Activated CD4-positive, alpha-beta memory T cell treated with anti-CD3 and anti-CD28 coated beads, Interleukin-2, amount 10 ng/mL, durations not matched to agents 7 days and 5 days (primary cell): ENCODE data around the gene WDFY2. TPM values are rescaled to one million over a fixed set of nuclear protein-coding genes. Genes with fewer than 3 reads are reported as not detected.
"Not testable (repeated sequence)": the region's sequence is repeated elsewhere in the genome, so short reads cannot be mapped to it uniquely, and the experiment has no call there.

Experiments
- CTCF ChIA-PET: fragments of 350-600 bp; sonication (Branson Sonifier 250); formaldehyde crosslinking; loops from one replicate; lab custom pipeline; 2021; ENCODE audit warnings: antibody characterized with exemption, inconsistent platforms; lab: Charles Lee
- POLR2A ChIA-PET: fragments of 350-600 bp; sonication (Branson Sonifier 250); formaldehyde crosslinking; loops from one replicate; lab custom pipeline; 2021; ENCODE audit warnings: antibody characterized with exemption; lab: Charles Lee
- DNase-seq: peaks from one replicate; pipeline ENCODE4 v3.0.0-alpha.2; 2020
- H3K27ac Mint-ChIP-seq: one replicate; pipeline ENCODE4 v1.8.0; 2021; ENCODE audit warnings: mild to moderate bottlenecking, mixed read lengths
- H3K27me3 Mint-ChIP-seq: one replicate; pipeline ENCODE4 v1.8.0; 2021; ENCODE audit warnings: mixed read lengths
- H3K36me3 Mint-ChIP-seq: one replicate; pipeline ENCODE4 v1.8.0; 2021; ENCODE audit warnings: low read depth, mixed read lengths
- H3K4me1 Mint-ChIP-seq: one replicate; pipeline ENCODE4 v1.8.0; 2021; ENCODE audit warnings: mixed read lengths
- H3K4me3 Mint-ChIP-seq: one replicate; pipeline ENCODE4 v1.8.0; 2021; ENCODE audit warnings: mild to moderate bottlenecking, mixed read lengths
- H3K9me3 Mint-ChIP-seq: one replicate; pipeline ENCODE4 v1.8.0; 2021; ENCODE audit warnings: mixed read lengths
- total RNA-seq, 2 experiments: library from RNA; stranded (reverse); gene quantifications; one replicate each; pipeline ENCODE4 v1.2.3, GENCODE V29; 2021

Gene WDFY2
- total RNA-seq, 2 experiments from 2014 or later: 12.2 to 14.1 TPM

DNA sequence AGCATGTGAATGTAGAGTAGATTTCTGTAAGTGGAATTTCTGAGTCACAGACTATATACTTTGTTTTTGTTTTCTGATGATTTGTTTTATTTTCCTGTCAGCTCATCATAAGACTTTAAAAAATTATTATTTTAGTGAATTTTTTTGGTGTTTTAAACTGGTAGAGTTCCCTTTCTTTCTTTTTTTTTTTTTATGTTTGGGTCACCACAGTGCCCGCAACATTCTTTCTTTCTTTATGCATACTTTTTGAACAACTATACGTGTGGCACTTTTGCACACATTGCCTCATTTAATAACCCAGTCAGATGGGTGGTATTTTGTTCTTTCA, 46.0 kb downstream of the WDFY2 start:
- CTCF ChIA-PET: no interaction called here
- no peak for DNase-seq
- POLR2A ChIA-PET: no interaction called here
- Mint-ChIP-seq H3K4me3 (no peak overlapping the region), H3K4me1 (peaks cover 10% of the 10 kb centered on the region), H3K27me3 (no peaks in the 10 kb centered on the region), H3K27ac (no peak overlapping the region), H3K36me3 (peaks cover 2% of the 10 kb centered on the region), H3K9me3 (peaks cover 2% of the 10 kb centered on the region)

DNA sequence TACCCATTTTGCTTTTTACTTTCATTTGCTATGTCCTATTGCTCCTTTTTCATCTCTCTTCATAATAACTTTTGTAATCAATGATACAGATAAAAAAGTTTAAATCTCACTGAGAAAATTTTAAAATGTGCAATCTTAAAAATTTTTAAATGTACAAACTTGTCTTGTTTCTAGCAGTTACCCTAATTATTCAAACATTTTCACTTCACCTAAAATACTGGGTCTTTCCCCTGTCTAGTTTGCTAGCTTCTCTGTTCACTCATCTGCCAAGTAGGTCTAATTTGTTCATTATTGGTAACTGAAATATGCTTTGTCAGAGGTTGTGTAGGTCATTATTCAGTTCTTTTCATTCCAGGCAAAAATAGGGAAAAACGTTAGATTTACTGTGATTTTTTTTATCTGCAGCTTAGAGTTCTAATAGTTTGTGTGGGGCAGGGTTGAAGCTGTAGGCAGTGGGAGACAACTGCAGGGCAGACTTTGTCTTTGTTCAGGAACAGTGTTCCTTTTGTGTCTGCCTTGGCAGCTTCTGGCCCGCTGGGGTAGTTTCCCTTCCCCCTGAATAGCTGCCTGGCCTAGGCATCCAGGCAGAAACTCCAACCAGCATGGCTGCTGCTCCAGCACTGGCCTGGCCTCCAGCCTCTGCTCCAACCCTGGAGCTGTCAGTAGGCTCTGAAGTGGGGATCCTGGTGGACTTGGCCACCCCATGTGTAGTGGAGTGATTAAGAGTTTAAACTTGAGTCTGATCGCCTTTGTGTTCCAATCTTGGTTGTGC, 48.5 kb downstream of the WDFY2 start:
- no peaks in the 10 kb centered on the region for H3K27me3 Mint-ChIP-seq
- H3K27ac Mint-ChIP-seq: no peak overlapping the region
- CTCF ChIA-PET: interaction anchor here (2.0 kb wide), 1 partner anchor 165 kb away, joined by 5 read pairs; no protein-coding TSS in a partner anchor
- H3K36me3 Mint-ChIP-seq: peaks cover 2% of the 10 kb centered on the region
- H3K4me1 Mint-ChIP-seq: peaks cover 21% of the 10 kb centered on the region
- H3K4me3 Mint-ChIP-seq: no peak overlapping the region
- POLR2A ChIA-PET: interaction anchor here (2.3 kb wide), 1 partner anchor 180 kb away, joined by 5 read pairs; the partner anchor contains the start of gene INTS6
- no peak for DNase-seq
- peaks cover 2% of the 10 kb centered on the region for H3K9me3 Mint-ChIP-seq

DNA sequence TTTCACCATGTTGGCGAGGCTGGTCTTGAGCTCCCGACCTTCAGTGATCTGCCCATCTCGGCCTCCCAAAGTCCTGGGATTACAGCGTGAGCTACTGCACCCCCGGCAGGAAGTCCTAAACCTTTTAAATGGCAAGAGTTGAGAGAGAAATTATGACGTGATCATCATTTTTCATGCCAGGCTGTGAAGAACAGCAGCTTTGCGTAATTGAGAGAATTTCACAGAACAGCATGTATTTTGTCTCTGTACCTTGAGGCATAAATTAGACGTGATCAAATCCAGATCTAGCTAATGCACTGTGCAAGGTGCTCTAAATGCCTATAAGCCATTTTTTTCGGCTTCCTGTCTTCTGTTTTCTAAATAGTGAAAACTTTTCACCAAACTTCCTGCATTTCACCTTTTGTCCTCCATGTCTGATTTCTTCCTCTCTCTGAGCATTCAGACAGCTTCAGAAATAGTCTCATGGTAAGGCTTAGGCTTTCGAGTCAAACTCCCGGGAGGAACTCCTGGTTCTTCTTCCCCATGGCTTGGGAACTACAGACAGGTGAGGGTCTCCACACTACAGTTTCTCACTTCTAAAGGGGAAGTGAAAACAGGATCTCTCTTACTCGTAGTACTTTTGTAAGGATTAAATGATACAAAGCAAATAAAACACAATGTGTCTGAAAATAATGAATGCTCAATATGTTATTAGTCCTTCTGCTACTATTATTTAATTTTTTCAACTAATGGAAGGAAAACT, 51.0 kb downstream of the WDFY2 start:
- POLR2A ChIA-PET: interaction anchor here (1.2 kb wide), 1 partner anchor 181 kb away, joined by 3 read pairs; no protein-coding TSS in a partner anchor
- CTCF ChIA-PET: no interaction called here
- Mint-ChIP-seq H3K27ac (no peak overlapping the region), H3K4me3 (no peak overlapping the region), H3K27me3 (no peaks in the 10 kb centered on the region), H3K4me1 (peaks cover 21% of the 10 kb centered on the region), H3K9me3 (peaks cover 2% of the 10 kb centered on the region), H3K36me3 (peaks cover 2% of the 10 kb centered on the region)
- DNase-seq: no peak

DNA sequence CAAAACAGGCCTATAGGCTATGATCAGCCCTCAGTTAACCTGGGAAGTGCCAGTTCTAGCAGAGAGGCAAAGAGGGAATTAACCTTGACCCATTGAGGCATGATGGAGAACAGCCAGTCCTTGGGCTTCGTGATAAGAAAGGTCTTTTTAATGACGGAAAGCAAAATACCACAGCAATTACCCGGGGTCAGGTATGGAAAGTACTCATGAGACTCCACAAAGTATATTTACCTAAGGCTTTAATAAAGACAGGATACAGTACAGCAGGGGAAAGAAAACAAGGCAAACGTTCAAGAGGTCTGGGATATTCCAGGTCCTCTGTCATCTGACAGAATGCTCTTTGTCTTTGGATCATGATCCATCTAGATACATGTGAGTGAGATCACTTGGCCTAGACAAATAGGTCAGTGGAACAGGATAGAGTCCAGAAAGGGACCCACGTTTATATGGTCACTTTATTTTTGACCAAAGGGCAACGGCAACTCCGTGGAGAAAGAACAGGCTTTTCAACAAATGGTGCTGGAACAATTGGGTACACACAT, 52.2 kb downstream of the WDFY2 start:
- H3K4me1 Mint-ChIP-seq: peaks cover 19% of the 10 kb centered on the region
- H3K27ac Mint-ChIP-seq: no peak overlapping the region
- no peak overlapping the region for H3K4me3 Mint-ChIP-seq
- DNase-seq: no peak
- H3K36me3 Mint-ChIP-seq: peaks cover 2% of the 10 kb centered on the region
- peaks cover 2% of the 10 kb centered on the region for H3K9me3 Mint-ChIP-seq
- CTCF ChIA-PET: no interaction called here
- no peaks in the 10 kb centered on the region for H3K27me3 Mint-ChIP-seq
- POLR2A ChIA-PET: no interaction called here

DNA sequence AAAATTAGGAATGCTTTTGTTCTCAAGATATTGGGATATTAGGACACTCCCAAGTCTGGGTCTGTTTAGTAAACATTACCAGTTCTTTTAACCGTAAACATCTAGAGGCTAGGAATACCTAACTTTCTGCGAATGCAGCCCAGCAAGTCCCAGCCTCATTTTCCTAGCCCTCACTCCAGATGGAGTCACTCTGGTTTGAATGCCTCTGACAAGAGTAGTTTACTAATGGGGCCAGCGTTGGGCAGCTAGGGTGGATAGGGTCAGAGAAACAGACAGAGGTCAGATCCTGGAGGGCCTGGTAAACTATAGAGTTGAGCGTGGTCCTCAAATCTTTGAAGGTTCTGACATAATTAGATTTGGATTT, 53.6 kb downstream of the WDFY2 start:
- CTCF ChIA-PET: no interaction called here
- Mint-ChIP-seq H3K36me3 (peaks cover 2% of the 10 kb centered on the region), H3K27me3 (no peaks in the 10 kb centered on the region), H3K9me3 (peaks cover 2% of the 10 kb centered on the region), H3K27ac (no peak overlapping the region), H3K4me3 (no peak overlapping the region), H3K4me1 (peaks cover 18% of the 10 kb centered on the region)
- no peak for DNase-seq
- POLR2A ChIA-PET: no interaction called here

DNA sequence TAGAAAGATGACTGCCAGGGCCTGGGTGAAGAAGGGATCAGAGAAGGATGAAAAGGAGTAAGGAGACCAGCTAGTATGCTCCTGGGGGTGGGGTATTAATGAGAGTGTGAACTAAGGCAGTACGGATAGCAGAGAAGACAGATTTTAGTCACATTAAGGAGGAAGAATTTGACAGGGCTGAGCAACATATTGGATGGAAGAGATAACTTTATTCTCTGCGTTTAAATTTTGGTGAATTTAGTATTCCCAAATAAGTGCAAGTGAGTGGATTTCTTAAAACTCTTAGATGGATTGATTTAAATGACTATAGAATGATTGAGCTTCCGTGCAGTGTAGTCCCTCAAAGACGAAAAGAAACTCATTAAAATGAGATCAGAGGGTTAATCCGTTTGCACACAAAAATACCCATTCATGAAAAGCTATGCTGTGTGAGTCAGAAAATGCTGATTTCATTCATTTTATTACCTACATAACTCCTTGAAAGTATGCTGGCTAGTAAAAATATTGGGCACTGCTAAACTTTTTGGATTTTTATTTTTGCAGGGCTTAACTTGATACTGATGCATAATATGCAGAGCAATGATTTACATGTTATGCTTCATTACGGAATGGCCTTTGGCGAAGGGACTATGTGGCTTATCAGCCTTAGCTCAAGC, 54.1 kb downstream of the WDFY2 start:
- no peak for DNase-seq
- Mint-ChIP-seq H3K27ac (no peak overlapping the region), H3K27me3 (no peaks in the 10 kb centered on the region), H3K4me1 (peaks cover 21% of the 10 kb centered on the region), H3K36me3 (peaks cover 2% of the 10 kb centered on the region), H3K9me3 (peaks cover 2% of the 10 kb centered on the region), H3K4me3 (no peak overlapping the region)
- ChIA-PET CTCF (interaction anchor here (0.9 kb wide), 1 partner anchor 10 kb away, joined by 3 read pairs; no protein-coding TSS in a partner anchor), POLR2A (no interaction called here)

DNA sequence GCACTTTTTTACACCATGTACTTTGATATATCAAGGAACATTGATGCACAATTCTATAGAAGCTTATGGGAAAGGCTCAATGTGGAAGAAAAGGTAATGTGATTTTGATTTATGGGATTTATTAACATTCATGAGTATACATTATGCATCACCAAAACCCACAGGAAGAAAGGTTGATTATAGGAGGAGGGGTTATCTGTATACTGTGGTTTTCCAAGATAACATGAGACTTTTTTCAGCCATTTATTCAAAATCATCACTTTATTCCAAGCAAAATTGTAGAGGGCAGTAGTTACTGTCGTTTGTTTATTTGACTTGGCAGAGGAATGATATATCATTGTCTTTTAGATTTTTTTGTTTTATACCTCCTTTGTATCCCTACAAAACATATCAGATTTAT, 54.9 kb downstream of the WDFY2 start:
- Mint-ChIP-seq H3K4me3 (no peak overlapping the region), H3K27ac (no peak overlapping the region), H3K4me1 (peaks cover 29% of the 10 kb centered on the region), H3K9me3 (peaks cover 2% of the 10 kb centered on the region), H3K27me3 (no peaks in the 10 kb centered on the region), H3K36me3 (peaks cover 7% of the 10 kb centered on the region)
- DNase-seq: no peak
- ChIA-PET POLR2A (no interaction called here), CTCF (interaction anchor here (0.9 to 1.5 kb wide), 2 partner anchors 11 to 159 kb away, joined by 3 read pairs; no protein-coding TSS in a partner anchor)

DNA sequence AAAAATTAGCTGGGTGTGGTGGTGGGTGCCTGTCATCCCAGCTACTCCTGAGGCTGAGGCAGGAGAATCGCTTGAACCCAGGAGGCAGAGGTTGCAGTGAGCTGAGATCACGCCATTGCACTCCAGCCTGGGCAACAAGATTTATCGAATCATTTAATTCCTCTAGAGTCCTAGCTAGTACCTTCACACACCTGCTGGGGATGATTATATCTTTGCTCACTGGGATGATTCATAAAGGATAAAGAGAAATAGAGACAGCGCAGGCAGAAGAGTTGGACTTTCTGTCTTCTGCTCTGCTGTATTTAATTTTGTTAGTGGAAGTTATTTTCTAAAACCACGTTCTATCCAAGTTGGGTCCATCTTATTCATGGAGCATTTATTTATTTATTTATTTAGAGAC, 56.4 kb downstream of the WDFY2 start:
- CTCF ChIA-PET: interaction anchor here (1.5 kb wide), 1 partner anchor 157 kb away, joined by 3 read pairs; no protein-coding TSS in a partner anchor
- H3K9me3 Mint-ChIP-seq, H3K36me3 Mint-ChIP-seq, DNase-seq, H3K4me3 Mint-ChIP-seq, H3K27me3 Mint-ChIP-seq, POLR2A ChIA-PET, H3K27ac Mint-ChIP-seq: not testable (repeated sequence)
- H3K4me1 Mint-ChIP-seq: peaks cover 33% of the 10 kb centered on the region

DNA sequence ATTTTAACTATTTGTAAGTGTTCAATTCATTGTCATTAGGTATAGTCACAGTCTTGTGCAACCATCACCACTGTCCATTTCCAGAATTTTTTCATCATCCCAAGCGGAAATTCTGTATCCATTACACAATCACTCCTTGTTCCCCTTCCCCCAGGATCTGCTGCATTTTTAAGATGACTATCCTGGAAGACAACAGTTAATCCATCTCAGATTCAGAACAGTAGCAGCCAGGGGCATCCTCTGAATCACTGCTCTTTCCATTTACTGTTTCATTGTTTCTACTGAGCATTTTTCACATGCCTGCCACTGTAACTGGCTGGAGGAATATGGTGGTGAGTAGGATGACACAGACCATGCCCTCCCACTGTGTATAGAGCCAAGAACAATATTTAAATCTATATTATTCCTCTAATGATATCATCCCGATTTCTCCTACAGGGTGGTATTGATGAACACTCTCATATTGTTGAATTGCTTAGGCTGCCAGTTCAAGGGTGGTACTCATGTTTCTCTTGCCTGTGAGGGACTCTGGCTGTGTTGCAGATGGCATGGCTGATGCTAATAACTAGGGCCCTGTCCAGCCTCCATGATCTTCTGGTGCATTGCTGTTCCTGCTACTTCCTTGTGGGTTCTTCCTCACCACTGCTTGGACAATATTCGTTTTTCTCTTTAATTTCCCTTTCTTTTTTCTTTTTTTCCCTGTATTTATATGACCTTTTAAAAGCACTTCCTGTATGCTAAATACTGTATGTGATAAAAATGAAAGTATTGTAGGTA, 59.0 kb downstream of the WDFY2 start:
- H3K4me3 Mint-ChIP-seq: no peak overlapping the region
- ChIA-PET CTCF (no interaction called here), POLR2A (interaction anchor here (3.2 kb wide), 1 partner anchor 190 kb away, joined by 24 read pairs; the partner anchor contains the start of gene INTS6)
- H3K9me3 Mint-ChIP-seq: no peaks in the 10 kb centered on the region
- peaks cover 8% of the 10 kb centered on the region for H3K36me3 Mint-ChIP-seq
- peaks cover 38% of the 10 kb centered on the region for H3K4me1 Mint-ChIP-seq
- DNase-seq: no peak
- H3K27ac Mint-ChIP-seq: no peak overlapping the region
- no peaks in the 10 kb centered on the region for H3K27me3 Mint-ChIP-seq

DNA sequence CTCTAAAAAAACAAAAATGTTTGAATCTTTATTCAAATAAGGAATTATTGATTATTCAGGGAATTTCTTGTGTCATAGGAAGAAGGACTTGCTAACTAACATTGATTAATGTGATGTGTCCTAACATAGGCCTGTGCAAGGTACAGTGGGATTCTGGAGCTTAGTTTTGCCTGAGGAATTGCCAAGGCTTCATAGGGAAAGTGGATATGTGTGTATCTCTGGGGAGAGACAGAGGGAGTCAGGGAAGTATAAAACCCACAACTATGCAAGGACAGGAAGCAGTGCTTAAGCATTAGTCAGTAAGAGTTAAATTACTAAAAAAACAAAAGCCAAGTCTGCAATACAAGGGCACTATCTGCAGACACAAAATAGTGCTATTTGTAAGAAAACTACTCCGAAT, 59.6 kb downstream of the WDFY2 start:
- H3K4me3 Mint-ChIP-seq: no peak overlapping the region
- peaks cover 8% of the 10 kb centered on the region for H3K36me3 Mint-ChIP-seq
- peak overlapping the region; percentile 23 for H3K27ac Mint-ChIP-seq
- H3K9me3 Mint-ChIP-seq: no peaks in the 10 kb centered on the region
- CTCF ChIA-PET: no interaction called here
- no peak for DNase-seq
- H3K27me3 Mint-ChIP-seq: no peaks in the 10 kb centered on the region
- POLR2A ChIA-PET: interaction anchor here (1.4 to 3.2 kb wide), 2 partner anchors 58 to 190 kb away, joined by 9 to 24 read pairs; partner anchors contain the start of gene INTS6
- peaks cover 38% of the 10 kb centered on the region for H3K4me1 Mint-ChIP-seq

DNA sequence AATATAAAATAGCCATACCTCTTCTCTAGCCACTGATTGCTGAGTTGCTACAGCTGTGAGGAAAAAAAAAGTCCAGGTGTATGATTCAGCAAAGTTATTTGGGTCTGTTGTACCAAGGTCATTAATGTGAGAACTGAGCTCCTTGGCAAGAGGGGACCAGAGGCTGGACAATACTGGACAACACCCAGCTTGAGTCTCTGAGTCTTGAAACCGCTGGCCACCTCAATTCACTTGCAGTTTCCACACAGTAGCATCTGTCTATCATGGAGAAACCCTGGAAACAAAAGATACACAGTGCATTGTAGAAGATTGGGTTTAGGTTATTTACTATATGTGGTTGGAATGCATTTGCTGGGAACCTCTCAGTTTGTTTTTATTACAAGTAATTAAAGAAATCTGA, 60.4 kb downstream of the WDFY2 start:
- no peak for DNase-seq
- H3K36me3 Mint-ChIP-seq: peaks cover 8% of the 10 kb centered on the region
- H3K4me1 Mint-ChIP-seq: peaks cover 38% of the 10 kb centered on the region
- ChIA-PET CTCF (interaction anchor here (1.0 to 1.9 kb wide), 3 partner anchors 153 to 358 kb away, joined by 3 to 9 read pairs (median 4); no protein-coding TSS in a partner anchor), POLR2A (interaction anchor here (0.9 to 3.2 kb wide), 8 partner anchors 30 to 193 kb away, joined by 3 to 24 read pairs (median 7); partner anchors contain the start of gene INTS6)
- no peaks in the 10 kb centered on the region for H3K27me3 Mint-ChIP-seq
- H3K4me3 Mint-ChIP-seq: no peak overlapping the region
- peak overlapping the region; percentile 66 for H3K27ac Mint-ChIP-seq
- no peaks in the 10 kb centered on the region for H3K9me3 Mint-ChIP-seq

DNA sequence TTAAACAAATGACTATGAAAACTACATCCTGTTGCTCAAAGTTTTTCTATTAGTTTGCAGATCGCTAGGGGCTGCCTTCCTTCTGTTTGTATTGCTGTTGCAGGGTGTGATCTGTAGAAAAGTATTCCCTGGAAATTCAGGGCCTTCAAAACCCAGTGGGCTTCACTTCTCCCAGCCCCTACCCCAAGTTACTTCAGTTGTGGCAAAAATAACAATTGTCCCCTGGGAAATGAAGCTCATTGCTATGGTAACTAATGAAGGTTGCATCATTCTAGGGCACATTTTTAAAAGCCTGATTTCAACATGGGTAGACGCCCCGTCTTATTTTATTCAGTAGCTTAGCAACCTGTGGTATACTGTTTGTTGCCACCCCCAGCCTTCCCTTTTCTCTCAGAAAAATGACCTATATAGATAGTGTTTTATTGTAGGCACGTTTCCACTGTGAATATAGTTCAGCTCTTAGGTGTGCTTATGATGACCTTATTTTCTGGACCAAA, 60.9 kb downstream of the WDFY2 start:
- DNase-seq: no peak
- Mint-ChIP-seq H3K36me3 (peaks cover 8% of the 10 kb centered on the region), H3K27me3 (no peaks in the 10 kb centered on the region), H3K9me3 (no peaks in the 10 kb centered on the region), H3K27ac (peak overlapping the region; percentile 66), H3K4me1 (peaks cover 38% of the 10 kb centered on the region), H3K4me3 (peak overlapping the region; percentile 22)
- CTCF ChIA-PET: interaction anchor here (1.0 to 1.9 kb wide), 4 partner anchors 152 to 359 kb away, joined by 3 to 9 read pairs (median 4); no protein-coding TSS in a partner anchor
- POLR2A ChIA-PET: interaction anchor here (0.9 to 3.2 kb wide), 8 partner anchors 31 to 194 kb away, joined by 3 to 24 read pairs (median 7); partner anchors contain the start of gene INTS6
